IPS-NIHi11 (cell line): ENCODE results near the gene OTUD5.

ENCODE experiments used
- DNase-seq: peaks from one replicate; pipeline ENCODE4 v3.0.0; 2012; ENCODE audit warnings: mixed read lengths, low spot score

Gene OTUD5

DNA sequence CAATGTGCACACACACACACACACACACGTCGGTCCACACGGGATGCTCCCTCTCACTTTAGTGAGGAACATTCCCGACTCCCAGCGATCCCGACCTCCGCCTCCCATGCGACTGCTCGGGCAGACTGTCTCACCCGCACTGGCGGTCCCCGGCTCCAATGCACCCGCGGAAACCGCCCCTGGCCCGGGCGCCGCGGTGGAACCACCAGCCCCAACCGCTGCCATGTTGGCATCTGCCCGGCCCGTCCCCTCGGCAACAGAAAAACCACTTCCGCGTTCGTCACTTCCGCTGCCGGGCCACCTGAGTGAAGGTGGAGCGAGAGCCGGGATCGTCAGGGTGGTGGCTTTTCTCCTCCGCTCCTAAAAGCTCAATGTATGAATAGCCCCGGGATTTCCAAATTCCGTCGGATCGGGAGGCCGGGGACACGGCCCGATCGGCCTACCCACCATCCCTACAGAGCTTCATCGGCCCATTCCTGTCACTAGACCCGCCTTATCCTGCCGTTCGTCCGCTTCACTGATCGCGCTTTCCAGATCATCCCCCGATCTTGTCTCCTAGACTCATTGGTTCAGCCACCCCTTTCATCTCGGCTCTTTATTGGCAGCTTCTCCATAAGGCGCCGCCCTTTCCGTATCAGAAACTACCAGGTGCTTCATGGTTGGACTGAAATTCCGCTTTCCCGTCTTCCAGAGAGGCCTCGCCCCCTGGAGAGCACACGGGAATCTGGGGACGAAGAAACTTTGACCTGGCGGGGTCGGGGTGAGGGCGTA is 45.8 kb downstream of the OTUD5 start, which contains the start of gene SLC35A2:
Gene SLC35A2 (minus strand): TSS at position 235 of the 771 bp plus-strand sequence. CDS start 10 bp downstream, at position 225.
- DNase-seq, result peak; percentile 73

DNA sequence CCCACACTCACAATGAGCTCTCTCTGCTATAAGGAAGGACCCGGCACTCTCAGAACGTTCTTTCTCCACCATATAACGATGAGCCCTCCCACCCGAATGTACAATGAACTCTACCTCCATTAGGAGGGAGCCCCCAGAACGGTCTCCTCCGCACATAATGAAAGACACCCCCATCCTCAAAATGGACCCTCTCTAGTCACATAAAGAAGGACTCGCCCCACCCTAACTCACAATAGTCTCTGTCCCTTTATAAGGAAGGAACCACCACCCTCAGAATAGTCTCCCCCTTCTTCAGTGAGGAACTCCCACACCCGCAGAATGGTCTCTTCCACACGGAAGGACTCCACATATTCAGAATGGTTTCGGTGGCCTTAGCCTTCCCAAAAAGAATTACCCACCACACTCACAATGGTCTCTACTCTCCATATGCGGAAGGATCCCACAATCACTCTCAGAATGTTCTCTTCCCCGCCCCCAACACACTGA is 46.4 kb downstream of the OTUD5 start:
- no peak for DNase-seq

DNA sequence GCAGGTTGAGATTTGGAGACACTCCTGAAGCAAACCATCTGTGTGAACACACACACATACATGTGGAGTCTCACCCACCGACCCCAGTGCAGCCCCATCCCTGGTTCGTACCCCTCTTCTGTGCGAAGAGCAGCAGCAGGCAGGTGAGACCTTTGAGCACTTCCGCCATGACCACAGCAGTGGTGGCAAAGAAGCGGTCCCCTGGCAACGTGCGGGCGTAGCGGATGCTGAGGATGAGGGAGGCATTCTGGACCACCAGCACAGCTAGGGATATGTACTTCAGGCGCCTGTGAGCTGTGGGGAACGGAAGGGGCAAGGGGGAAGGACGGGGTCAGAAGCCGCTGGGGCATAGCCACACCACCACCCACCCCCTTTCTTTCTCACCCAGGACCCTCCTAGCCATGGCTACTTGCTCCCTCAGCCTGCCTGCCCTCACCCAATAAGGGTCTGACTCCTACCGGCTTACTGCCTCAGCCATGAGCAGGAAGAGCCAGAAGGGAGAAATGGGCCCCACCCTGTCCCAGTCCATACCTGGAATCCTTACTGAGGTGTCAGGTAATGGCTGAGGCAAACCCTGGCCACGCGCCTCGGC is 47.6 kb downstream of the OTUD5 start:
- no peak for DNase-seq

DNA sequence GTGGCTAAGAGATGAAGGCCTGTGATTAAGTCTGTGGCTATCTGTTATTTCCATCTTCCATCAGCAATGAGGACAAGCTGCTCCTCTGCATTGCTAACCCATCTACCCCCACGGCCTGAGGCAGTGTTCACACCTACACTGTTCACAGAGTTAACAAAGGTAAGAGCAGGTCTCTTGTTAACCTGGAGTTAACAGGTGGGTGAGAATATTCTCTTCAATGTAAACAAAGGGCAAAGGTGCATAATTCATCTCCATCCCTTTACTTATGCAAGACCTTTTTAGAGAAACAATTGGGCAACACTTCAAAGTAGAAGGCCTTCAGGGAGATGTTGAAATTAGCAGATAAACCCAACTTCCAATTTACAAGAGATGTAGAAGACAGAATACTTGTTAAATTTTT is 48.8 kb downstream of the OTUD5 start:
- DNase-seq, result no peak

DNA sequence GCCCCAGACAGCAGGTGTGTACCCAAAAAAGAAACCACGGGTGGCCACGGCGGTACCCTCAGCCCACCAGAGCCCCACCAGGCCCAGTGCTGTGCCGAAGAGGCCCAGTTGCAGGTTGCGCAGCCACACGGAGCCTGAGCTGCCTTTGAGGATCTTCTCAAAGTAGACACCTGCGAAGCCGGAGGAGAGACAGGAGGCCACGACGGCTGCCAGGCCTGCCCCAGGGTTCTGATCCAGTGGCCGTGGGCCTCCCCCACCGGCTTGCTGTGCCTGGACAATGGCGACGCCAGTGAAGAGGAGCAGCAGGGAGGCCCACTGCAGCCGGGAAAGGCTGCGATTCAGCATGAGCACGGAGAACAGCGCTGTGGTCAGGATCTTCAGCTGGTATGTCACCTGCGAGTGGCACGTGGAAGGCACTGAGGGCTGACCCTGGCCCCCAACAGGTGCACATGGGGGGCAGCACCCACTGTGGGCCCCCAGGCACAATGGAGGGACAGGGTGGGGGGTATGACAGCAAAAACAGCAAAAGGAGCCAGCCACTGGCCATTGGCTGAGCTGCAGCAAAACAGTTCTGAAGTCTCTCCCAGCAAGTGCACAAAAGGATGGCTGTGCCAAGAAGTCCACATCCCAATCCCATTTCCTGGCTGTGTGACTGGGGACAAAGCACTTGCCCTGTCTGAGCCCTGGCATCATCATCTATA is 52.2 kb downstream of the OTUD5 start:
- DNase-seq, result no peak

DNA sequence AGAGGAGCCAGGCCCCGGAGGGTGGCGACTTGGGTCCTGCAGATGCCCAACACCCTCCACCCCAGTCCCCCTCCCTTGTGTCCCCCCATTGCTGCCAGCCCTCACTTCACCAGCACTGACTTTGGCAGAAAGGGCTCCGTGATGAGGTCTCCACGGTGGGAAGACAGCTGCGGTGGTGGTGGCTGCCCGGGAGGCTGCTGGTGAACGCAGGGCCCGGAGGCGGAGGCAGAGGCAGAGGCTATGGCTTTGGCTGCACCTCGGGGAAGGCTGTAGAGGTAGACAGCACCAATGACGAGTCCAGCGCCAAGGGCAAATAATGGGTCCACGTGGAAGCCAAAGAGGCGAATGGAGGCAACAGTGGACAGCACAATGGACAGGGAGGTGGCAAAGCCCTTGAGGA is 52.8 kb downstream of the OTUD5 start:
- no peak for DNase-seq

DNA sequence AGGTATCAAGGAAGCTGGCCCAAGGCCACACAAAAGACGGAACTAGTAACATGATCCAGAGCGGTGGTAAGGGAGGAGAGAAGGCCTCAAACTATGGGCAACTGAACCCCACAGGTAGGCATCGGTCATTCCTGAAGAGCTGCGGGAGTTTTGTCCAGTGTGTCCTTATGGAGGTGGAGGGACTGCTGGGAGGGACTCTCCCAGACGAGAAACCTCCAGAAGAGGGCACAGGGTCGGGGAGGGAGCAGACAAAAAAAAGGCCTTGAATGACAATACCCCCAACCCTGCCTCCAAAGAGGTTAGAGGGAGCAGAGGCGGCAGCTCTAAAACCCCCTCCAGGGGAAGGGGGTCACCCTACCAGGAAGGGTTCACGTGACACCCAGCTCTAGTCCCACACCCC is 53.2 kb downstream of the OTUD5 start:
- DNase-seq, result no peak

DNA sequence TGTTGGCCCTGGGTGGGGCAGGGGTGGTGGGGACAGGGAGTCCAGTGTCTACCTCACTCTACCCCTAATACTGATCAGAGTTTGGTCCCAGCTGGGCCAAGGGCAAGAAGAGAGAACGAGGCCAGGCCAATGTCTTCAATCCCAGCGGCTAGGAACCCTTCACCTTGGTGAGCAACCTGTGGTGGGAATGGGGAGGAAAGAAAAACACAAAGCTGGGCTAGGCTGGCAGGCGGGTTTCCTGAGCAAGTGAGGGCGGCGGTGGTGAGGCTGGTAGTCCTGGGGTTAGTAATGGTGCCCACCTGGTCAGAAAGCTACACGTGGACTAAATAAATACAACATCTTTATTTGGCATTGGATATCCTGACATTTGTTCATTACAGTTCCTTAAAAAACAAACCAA is 54.1 kb downstream of the OTUD5 start:
- no peak for DNase-seq

DNA sequence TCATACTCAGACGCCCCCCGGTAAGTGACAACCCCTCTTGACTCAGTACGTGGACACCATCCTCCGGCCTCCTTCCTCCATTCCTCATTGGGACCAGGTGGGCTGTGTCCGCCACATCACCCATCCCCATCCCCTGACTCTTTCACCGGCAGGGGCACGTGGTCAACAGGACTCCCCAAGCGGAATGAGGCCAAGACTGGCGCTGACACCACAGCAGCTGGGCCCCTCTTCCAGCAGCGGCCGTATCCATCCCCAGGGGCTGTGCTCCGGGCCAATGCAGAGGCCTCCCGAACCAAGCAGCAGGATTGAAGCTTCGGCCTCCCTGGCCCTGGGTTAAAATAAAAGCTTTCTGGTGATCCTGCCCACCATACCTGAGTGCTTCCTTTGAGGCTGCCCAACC is 54.6 kb downstream of the OTUD5 start:
- DNase-seq, result no peak

DNA sequence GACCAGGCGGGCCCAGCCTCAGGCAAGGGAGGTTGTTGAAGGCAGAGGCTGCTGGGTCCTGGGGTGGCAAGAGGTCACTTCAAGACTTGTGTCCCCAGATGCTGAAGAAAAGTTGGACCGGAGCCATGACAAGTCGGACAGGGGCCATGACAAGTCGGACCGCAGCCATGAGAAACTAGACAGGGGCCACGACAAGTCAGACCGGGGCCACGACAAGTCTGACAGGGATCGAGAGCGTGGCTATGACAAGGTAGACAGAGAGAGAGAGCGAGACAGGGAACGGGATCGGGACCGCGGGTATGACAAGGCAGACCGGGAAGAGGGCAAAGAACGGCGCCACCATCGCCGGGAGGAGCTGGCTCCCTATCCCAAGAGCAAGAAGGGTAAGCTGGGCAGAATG is 55.3 kb downstream of the OTUD5 start:
- no peak for DNase-seq

DNA sequence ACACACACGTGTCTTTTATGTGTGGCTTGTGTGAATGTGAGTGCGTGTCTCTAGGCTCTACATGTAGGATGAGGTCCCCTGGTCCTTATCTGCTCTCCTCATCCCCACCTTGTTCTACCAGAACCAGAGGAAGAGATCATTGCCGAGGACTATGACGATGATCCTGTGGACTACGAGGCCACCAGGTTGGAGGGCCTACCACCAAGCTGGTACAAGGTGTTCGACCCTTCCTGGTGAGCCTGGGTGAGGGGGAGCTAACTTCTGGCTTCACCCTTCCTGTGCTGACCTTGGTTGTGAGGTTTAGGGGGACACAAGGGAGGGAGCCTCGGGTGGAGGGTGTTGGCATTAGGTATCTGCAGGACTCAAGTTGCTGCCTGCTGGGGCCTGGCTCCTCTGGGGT is 56.3 kb downstream of the OTUD5 start:
- no peak for DNase-seq

DNA sequence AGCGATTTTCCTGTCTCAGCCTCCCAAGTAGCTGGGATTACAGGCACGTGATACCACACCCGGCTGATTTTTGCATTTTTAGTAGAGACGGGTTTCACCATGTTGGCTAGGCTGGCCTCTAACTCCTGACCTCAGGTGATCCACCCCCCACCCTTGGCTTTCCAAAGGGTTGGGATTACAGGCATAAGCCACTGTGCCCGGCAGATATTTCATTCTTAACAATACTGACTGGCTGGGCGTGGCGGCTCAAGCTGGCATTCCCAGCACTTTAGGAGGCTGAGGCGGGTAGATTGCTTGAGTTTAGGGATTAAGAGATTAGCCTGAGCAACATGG is 58.4 kb downstream of the OTUD5 start:
- DNase-seq, result no peak

DNA sequence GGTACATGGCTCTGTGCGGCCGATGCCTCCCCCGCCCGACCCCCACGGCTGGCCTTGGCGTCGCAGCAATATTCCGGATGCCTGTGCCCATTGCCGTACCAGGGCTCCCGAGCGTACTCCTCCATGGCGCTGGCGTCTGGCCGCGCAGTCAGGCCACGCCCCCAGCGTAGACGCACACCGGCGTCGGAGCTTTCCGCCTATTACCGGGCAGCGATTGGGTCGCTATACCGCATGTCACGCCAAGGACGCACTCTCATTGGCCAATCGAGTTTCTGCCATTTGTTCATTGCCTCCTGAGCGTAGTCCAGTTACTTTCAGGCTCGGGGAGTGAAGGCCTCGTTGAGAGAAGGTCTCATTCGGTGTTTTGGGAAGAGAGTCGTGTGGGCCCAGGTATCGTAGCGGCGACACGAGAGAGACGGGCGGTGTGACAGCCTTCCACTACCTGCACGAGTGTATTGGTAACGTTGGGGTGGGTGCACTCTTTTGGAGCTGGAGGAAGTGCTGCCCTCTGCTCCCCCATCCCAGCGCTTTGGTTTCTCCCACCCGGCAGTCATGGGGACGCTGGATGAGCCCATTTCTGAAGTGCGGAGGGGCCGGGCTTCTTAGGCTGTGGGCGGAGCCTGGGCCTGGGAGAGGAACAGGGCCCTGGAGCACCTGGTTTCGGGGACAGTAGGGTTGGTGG is 59.6 kb downstream of the OTUD5 start, which contains the start of the genes PQBP1 and TIMM17B:
Gene PQBP1 (plus strand): TSS at position 306 of the 682 bp plus-strand sequence. CDS start 580 bp downstream, outside the sequence.
Gene TIMM17B (minus strand): TSS at position 144 of the 682 bp plus-strand sequence. CDS start 19 bp downstream, at position 125.
- peak; percentile 77 for DNase-seq

DNA sequence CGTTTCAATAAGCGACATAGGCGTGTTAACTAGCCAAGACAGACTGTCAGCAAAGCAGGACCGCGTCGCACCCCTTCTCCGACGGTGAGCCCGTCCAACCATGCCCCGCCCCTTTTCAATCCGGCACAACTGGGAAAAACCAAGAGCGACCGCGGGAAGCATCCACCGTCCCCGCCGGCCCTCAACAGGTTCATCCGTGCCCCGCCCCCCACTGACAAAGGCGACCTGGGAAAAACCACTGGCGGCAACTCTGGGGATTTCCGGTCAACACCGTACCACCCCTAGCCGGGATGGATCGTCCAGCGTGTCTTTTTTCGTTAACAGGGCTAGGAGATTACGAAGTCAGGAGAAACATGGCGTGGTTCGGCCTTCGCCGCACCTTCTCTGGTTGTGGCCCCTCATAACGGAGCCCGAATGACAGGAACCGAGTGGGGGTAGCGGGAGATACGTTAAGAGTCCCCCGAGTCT is 60.2 kb downstream of the OTUD5 start:
- DNase-seq, result peak; percentile 64

DNA sequence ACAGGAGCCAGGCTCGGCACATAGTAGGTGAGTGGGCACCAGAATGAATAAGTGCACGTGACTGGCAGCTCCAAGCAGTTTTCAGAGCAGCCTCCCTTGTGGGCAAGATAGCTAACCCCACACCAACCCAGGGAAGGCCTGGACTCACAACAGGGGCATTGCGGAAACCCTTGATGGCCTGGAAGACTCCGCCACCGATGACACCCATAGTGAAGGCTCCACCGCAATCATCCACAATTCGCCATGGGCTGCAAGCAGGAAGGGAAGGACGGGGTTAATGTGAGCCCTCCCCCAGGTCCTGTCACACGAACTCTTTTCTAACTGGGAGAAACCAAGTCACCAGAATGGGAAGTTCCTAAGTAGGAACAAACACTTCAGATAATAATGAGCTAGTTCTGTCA is 60.8 kb downstream of the OTUD5 start:
- no peak for DNase-seq

DNA sequence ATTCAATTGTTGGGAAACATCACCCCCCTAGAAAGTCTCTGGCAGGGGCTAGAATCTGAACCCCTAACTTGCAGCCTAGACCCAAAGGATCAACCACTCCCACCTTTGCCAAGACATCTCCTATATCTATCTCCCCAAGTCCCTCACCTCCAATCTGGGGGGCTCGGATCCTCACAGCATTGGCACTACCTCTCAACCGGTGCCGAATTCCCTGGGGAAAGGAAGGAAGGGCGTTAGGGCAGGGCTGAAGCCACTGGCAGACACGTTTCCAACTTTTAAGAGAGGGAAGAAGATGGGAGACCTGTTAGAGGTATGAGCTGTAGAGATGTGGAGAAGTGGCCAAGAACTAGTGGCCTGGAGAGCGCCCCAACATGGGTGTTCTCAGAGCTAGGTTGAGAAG is 62.5 kb downstream of the OTUD5 start:
- DNase-seq, result no peak

DNA sequence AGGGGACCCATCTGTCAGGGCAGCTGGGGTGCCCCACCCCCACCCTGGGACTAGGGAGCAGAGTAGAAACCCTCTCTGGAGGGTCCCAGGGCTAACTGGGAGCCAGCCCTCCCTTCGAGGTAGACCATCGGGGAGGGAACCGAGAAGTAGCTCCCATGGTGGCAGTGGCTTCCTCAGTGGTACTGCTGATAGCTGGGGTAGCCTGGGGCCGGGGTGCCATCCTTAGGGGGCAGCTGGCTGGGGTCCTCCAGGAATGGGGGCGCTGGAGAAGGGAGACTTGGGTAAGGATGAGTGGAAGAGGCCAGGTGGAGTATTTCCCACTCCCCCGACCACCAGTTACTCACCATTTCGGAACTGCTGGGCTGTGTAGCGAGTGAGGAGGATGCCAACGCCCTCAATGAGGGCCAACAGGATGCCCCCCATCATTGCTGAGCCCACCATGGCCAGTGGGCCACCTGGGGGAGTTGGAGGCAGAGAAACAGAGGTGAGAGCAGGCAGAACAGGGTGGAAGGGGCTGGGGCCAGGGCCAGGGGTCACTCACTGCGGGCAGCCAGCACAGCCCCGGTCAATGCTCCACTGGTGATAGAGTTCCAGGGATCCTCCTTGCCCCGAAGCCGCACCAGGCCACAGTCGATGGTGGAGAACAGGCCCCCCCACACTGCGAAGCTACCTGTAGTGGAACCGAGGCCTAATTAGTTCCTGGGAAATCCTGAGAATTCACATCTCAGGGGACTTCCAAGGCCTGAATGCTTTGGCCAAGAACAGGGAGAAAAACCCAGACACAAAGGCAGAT is 63.7 kb downstream of the OTUD5 start:
- DNase-seq, result no peak

DNA sequence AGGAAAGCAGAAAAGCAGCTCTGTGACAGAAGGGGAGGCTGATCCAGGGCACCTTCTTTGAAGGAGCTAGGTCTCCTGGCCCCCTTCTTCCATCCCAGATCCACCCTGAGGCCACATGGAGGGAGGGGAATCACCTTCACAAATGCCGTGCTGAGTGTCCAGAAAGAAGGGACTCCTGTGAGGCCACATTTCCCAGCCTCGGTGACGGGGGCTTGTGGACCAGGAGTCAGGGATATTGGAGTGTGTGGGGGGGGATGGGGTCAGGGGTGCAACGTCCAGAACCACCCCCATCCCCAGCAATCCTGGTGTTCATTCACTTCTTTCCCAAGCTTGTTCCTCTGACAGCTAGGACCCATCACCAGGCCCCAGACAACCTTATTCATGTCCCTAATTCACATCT is 64.5 kb downstream of the OTUD5 start:
- DNase-seq, result no peak

DNA sequence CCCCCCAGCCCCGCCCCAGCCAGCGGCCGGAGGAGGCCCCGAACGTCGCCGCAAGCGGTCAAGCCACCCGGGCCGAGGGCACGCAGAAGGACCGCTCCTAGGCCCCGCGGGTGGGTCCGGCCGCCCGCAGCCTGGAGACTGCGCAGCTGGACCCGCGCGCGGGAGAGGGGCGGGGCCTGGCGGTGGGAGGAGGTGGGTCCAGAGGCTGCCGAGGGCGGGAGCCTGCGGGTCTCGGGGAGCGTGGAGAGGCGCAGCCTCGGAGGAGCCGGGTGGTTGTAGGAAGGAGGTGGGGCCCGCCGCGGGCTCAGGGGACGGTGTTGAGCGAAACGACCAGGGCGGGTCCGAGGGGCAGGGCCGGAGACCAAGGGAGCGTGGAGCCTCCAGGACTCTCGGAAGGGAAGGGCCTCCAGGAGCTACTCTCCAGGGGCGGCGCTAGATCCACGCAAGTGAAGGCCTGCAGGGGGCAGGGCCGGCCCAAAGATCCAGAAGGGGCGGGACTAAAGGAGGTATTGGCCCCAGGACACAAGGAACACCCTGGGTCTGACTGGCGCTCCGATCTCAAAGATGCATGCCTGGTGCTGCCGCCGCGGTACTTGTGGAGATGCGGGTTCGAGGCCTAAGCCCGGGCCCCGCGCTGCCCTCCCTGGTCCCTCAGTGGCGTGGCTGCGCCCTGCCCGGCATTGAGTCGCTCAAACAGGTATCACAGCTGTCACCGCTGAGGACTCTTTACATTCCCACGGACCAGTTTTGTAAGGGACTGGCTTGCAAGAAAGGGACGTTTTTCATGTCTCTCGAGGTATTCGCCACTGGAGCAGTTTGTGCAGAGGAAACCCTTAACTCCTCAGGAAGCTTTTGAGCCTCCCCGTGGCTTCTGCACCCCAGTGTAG is 65.8 kb downstream of the OTUD5 start:
- peak; percentile 64 for DNase-seq

DNA sequence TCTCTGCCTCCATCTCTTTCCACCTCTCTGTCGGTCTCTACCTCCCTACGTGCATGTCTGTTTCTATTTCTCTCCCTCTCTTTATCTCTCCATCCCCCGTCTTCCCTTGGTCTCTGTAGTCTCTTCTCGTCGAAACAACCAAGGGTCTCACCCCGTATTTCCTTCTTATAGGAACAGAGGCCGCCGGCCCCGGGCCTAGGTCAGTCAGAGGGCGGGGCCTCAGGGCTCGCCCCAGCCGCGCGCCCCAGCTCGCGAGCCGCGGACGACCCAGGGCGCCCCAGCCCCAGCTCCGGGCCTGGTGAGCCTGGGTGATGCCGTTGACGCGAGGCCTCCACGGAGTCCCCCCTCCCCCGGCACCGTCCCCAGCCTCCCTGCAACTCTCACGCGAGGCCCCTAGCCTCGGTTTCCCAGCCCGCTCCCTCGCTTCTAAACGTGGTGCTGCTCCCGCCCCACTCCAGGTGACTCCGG is 66.4 kb downstream of the OTUD5 start:
- DNase-seq, result peak; percentile 22
